ENCODE data around the gene ITGA3. TPM values are rescaled to one million over a fixed set of nuclear protein-coding genes. Genes with fewer than 3 reads are reported as not detected.

ITGA3 gene
- total and polyA plus RNA-seq, 2 of the 13 experiments (the other 11 are each of a cell fraction or from before 2014, with no cell fraction given): 0.48 to 0.69 TPM

DNA sequence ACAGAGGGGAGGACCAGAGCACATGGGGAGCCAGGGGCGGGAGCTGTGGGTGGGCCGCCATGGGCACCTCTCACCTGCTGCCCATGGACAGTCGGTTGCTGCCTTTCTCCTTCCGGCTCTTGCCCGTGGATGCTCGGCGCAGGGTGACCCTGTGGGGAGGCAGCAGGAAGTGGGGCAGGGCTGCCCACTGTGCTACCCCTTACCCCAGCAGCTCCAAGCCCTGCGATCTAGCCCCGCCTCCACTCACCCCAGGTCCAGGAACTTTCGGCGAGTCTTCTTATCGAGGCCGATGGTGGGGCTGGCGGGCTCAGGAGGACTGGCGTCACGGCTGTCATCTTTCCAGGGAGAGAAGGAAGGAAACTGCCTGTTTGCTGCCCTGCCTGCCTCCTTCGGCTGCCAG is 59.8 kb downstream of the ITGA3 start:
- H3K9ac ChIP-seq (ENCODE audit: insufficient read depth, low read depth, low read length): no peak overlapping the region
- POLR2A ChIA-PET: no interaction called here
- H3K9me3 ChIP-seq (ENCODE audit: low read length): no peaks in the 10 kb centered on the region
- no peak overlapping the region for H2AFZ ChIP-seq (ENCODE audit: low read length)
- no peak overlapping the region for H3K4me2 ChIP-seq (ENCODE audit: low read depth, low read length)
- peaks cover 0 to 40% of the 10 kb centered on the region in 2 experiments; a peak in 3 of 5 replicates for H3K27me3 ChIP-seq (ENCODE audit: control insufficient read depth in 1 of 2, insufficient read depth in 2 of 2, low read length in 2 of 2)
- intact Hi-C loops (cut with micrococcal nuclease; ENCODE audit: unreplicated experiment) (no loop called here), in situ Hi-C loops (cut with HindIII; ENCODE audit: extremely low pct_ligation_motif_present, low pct_unique_long_range_greater_than_20kb) (loop anchor here (5.0 kb wide), 1 partner anchor 47 kb away; no protein-coding TSS in a partner anchor)
- BruUV-seq (replicated peaks): no TSS peak
- no peak overlapping the region for H3K27ac ChIP-seq (ENCODE audit: extremely low read length, insufficient read depth, low read length)
- no peak for DNase-seq (ENCODE audit: low spot score)
- 85% methylated on average over 5 of the region's 17 CpGs for WGBS (ENCODE audit: low lambda C conversion rate)
- no peaks in the 10 kb centered on the region for H4K20me1 ChIP-seq (ENCODE audit: insufficient read depth, low read length)
- CTCF ChIA-PET (ENCODE audit: low intra/inter-chr PET ratio, low total read pairs): interaction anchor here (3.6 kb wide), 1 partner anchor 21 kb away, joined by 15 read pairs; the partner anchor contains the start of gene PDK2
- no peak for FAIRE-seq
- no peaks in the 10 kb centered on the region for H3K79me2 ChIP-seq (ENCODE audit: insufficient read depth, low read length)
- ATAC-seq: no peak
- no peaks in the 10 kb centered on the region for H3K36me3 ChIP-seq (replicated peaks in 1 of 2; ENCODE audit: control insufficient read depth in 1 of 2, insufficient read depth in 2 of 2, low read length in 2 of 2)
- TF ChIP-seq KDM2A (CRISPR knock-in tag; IDR thresholded peaks at IDR 0.05; ENCODE audit: borderline replicate concordance, low read depth) (no peak), SRSF1 (optimal IDR thresholded peaks at IDR 0.05; ENCODE audit: low read depth, low read length) (peak; percentile 43)
- H3K4me3 ChIP-seq (replicated peaks in 1 of 3; ENCODE audit: insufficient read depth in 1 of 3, low read depth in 2 of 3, low read length in 3 of 3): no peak overlapping the region
- H3K4me1 ChIP-seq (ENCODE audit: insufficient read depth, low read length): peaks cover 84% of the 10 kb centered on the region

DNA sequence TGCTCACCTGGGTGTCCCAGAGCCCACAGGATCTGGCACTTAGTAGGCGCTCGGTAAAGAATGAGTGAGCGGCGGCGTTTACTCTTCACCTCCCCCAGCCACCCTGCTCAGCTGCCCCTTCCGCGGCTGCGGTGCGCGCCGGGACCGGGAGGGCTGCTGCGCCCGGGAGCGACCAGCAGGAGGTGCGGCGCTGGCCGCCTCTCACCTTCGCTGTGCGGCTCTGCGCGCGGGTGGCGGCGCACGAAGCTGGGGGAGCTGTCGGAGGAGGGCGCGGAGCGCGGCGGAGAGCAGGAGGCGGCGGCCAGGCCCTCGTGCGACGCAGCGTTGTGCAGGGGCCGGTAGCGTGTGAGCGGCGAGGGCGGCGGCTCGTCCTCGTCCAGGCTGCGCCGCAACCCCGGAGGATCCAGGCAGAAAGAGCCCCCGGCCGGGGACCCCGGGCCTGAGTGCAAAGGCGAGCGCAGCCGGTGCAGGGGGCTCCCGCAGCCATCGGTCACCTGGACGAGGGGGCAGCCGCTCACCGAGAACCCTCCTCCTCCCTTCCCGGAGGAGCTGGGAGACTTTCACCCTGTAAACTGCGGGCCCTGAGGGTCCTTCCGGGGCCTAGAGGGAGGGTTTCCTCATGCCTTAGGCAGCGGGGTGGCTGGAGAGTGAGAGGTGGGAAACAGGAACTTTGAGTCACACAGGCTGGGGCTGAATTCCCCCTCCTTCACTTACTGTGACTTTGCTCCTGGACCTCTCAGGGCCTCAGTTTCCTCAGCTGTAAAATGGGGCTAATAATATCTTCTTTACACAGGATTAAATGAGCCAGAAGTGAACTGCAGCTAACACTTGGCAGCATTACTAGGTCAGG is 61.5 kb downstream of the ITGA3 start:
- no peaks in the 10 kb centered on the region for H3K9me3 ChIP-seq (ENCODE audit: low read length)
- ATAC-seq (peak; percentile 76), DNase-seq (ENCODE audit: low spot score) (peak; percentile 51), FAIRE-seq (no peak)
- ChIA-PET CTCF (ENCODE audit: low intra/inter-chr PET ratio, low total read pairs) (interaction anchor here (3.6 kb wide), 1 partner anchor 23 kb away, joined by 15 read pairs; the partner anchor contains the start of gene PDK2), POLR2A (interaction anchor here (1.4 to 1.5 kb wide), 2 partner anchors 15 to 23 kb away, joined by 4 read pairs; no protein-coding TSS in a partner anchor)
- H3K4me2 ChIP-seq (ENCODE audit: low read depth, low read length): peak overlapping the region; percentile 28
- BruUV-seq (replicated peaks): no TSS peak
- H3K9ac ChIP-seq (ENCODE audit: insufficient read depth, low read depth, low read length): no peak overlapping the region; the same call in 1 of the 2 replicates
- no peaks in the 10 kb centered on the region for H4K20me1 ChIP-seq (ENCODE audit: insufficient read depth, low read length)
- H3K36me3 ChIP-seq (replicated peaks in 1 of 2; ENCODE audit: control insufficient read depth in 1 of 2, insufficient read depth in 2 of 2, low read length in 2 of 2): no peaks in the 10 kb centered on the region
- intact Hi-C loops (cut with micrococcal nuclease; ENCODE audit: unreplicated experiment) (loop anchor here (1.0 kb wide), 1 partner anchor 44 kb away; no protein-coding TSS in a partner anchor), in situ Hi-C loops (cut with HindIII; ENCODE audit: extremely low pct_ligation_motif_present, low pct_unique_long_range_greater_than_20kb) (loop anchor here (5.0 kb wide), 1 partner anchor 45 kb away; no protein-coding TSS in a partner anchor)
- peak overlapping the region in 1 of 3 experiments; percentile 30; a peak in 1 of 6 replicates for H3K4me3 ChIP-seq (replicated peaks in 1 of 3; ENCODE audit: insufficient read depth in 1 of 3, low read depth in 2 of 3, low read length in 3 of 3)
- peaks cover 0 to 45% of the 10 kb centered on the region in 2 experiments; a peak in 3 of 5 replicates for H3K27me3 ChIP-seq (ENCODE audit: control insufficient read depth in 1 of 2, insufficient read depth in 2 of 2, low read length in 2 of 2)
- H3K79me2 ChIP-seq (ENCODE audit: insufficient read depth, low read length): no peaks in the 10 kb centered on the region
- no peak overlapping the region for H2AFZ ChIP-seq (ENCODE audit: low read length)
- H3K27ac ChIP-seq (ENCODE audit: extremely low read length, insufficient read depth, low read length): no peak overlapping the region
- H3K4me1 ChIP-seq (ENCODE audit: insufficient read depth, low read length): peaks cover 68% of the 10 kb centered on the region
- 55% methylated on average over 46 of the region's 64 CpGs for WGBS (ENCODE audit: low lambda C conversion rate)
- TF ChIP-seq MXD4 (CRISPR knock-in tag; IDR thresholded peaks at IDR 0.05) (no peak), ESRRA (CRISPR knock-in tag; IDR thresholded peaks at IDR 0.05; ENCODE audit: low read depth) (0 out of 2 replicates have a peak, but pooled peaks have one; percentile 50), GLI4 (CRISPR knock-in tag; IDR thresholded peaks at IDR 0.05; ENCODE audit: borderline replicate concordance) (no peak), CREM (IDR thresholded peaks at IDR 0.05) (no peak), CREM (CRISPR knock-in tag; IDR thresholded peaks at IDR 0.05) (no peak), DPF2 (CRISPR knock-in tag; IDR thresholded peaks at IDR 0.05; ENCODE audit: borderline replicate concordance, low read depth) (no peak), FOXK1 (CRISPR knock-in tag; IDR thresholded peaks at IDR 0.05; ENCODE audit: borderline replicate concordance, low read depth) (no peak), SRF (IDR thresholded peaks at IDR 0.05; ENCODE audit: low read depth, low read length) (no peak), ZNF660 (CRISPR knock-in tag; IDR thresholded peaks at IDR 0.05; ENCODE audit: borderline replicate concordance, low read depth) (no peak), KMT2B (CRISPR knock-in tag; IDR thresholded peaks at IDR 0.05) (no peak), HMG20B (CRISPR knock-in tag; conservative IDR thresholded peaks at IDR 0.05) (no peak)
- TF ChIP-seq, protein P1, sequence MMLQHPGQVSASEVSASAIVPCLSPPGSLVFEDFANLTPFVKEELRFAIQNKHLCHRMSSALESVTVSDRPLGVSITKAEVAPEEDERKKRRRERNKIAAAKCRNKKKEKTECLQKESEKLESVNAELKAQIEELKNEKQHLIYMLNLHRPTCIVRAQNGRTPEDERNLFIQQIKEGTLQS (CRISPR knock-in tag; IDR thresholded peaks at IDR 0.05): peak; percentile 36; the same call in 1 of the 2 replicates
- TF ChIP-seq, protein P2, sequence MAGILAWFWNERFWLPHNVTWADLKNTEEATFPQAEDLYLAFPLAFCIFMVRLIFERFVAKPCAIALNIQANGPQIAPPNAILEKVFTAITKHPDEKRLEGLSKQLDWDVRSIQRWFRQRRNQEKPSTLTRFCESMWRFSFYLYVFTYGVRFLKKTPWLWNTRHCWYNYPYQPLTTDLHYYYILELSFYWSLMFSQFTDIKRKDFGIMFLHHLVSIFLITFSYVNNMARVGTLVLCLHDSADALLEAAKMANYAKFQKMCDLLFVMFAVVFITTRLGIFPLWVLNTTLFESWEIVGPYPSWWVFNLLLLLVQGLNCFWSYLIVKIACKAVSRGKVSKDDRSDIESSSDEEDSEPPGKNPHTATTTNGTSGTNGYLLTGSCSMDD (CRISPR knock-in tag; IDR thresholded peaks at IDR 0.05): no peak
- TF ChIP-seq, protein P3, sequence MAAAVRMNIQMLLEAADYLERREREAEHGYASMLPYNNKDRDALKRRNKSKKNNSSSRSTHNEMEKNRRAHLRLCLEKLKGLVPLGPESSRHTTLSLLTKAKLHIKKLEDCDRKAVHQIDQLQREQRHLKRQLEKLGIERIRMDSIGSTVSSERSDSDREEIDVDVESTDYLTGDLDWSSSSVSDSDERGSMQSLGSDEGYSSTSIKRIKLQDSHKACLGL (CRISPR knock-in tag; IDR thresholded peaks at IDR 0.05): no peak; the same call in 1 of the 2 replicates
